SK-N-SH (cell line): ENCODE data around the gene OCA2. TPM values are rescaled to one million over a fixed set of nuclear protein-coding genes. Genes with fewer than 3 reads are reported as not detected.

Source experiments
- CTCF ChIA-PET: fragments of 300-600, 350-600 bp; formaldehyde crosslinking; extraction: SDS; loops from one replicate; lab custom pipeline; 2021; lab: Yijun Ruan, JAX
- POLR2A ChIA-PET: fragments of 350-600 bp; sonication (Branson Sonifier 250); formaldehyde crosslinking; extraction: SDS; loops from one replicate; lab custom pipeline; 2020; ENCODE audit warnings: antibody characterized with exemption, inconsistent platforms; lab: Yijun Ruan, JAX
- DNase-seq: peaks from one replicate; pipeline ENCODE4 v3.0.0; 2012
- H2AFZ ChIP-seq: fragments of 200-600 bp; sonication (generic); 2 replicates; pipeline ENCODE4 v1.8.1; 2016; ENCODE audit warnings: antibody characterized with exemption, mild to moderate bottlenecking, low read depth
- H3F3A ChIP-seq: fragments of 200-600 bp; sonication (generic); replicated peaks from 2 replicates; pipeline ENCODE3; 2016; ENCODE audit warnings: antibody characterized with exemption, mild to moderate bottlenecking; ENCODE audit not compliant: insufficient read depth
- H3K27ac ChIP-seq, 2 experiments: fragments of 200-500 bp in 1 of 2; fragments of 200-600 bp in 1 of 2; sonication (Bioruptor generic) in 1 of 2; sonication (generic), shearing (Covaris generic) in 1 of 2; 2 replicates each; pipeline versions ENCODE4 v1.5.1 to v1.6.1; 2014 to 2016; ENCODE audit warnings: low read depth in 2 of 2, inconsistent platforms in 1 of 2, low read length in 1 of 2, mild to moderate bottlenecking in 1 of 2, mixed read lengths in 1 of 2
- H3K27me3 ChIP-seq: fragments of 200-600 bp; sonication (generic), shearing (Covaris generic); 2 replicates; pipeline ENCODE4 v1.6.1; 2016; ENCODE audit warnings: mixed run types; ENCODE audit not compliant: insufficient read depth
- H3K36me3 ChIP-seq, 2 experiments: fragments of 200-500 bp in 1 of 2; fragments of 200-600 bp in 1 of 2; sonication (Bioruptor generic) in 1 of 2; sonication (generic) in 1 of 2; replicated peaks in 1 of 2; 2 replicates each; pipeline versions ENCODE3 to v1.5.1; 2014 to 2016; ENCODE audit warnings: low read length in 1 of 2, mild to moderate bottlenecking in 1 of 2; ENCODE audit not compliant: insufficient read depth in 2 of 2, control insufficient read depth in 1 of 2
- H3K4me1 ChIP-seq, 2 experiments: fragments of 200-500 bp in 1 of 2; fragments of 200-600 bp in 1 of 2; sonication (Bioruptor generic) in 1 of 2; sonication (generic), shearing (Covaris generic) in 1 of 2; 2 replicates each; pipeline versions ENCODE4 v1.5.1 to v1.6.1; 2014 to 2016; ENCODE audit warnings: low read depth in 1 of 2, low read length in 1 of 2, mixed run types in 1 of 2; ENCODE audit not compliant: insufficient read depth in 2 of 2, control insufficient read depth in 1 of 2
- H3K4me2 ChIP-seq: fragments of 200-600 bp; sonication (generic), shearing (Covaris generic); 2 replicates; pipeline ENCODE4 v1.6.1; 2017; ENCODE audit warnings: mixed run types
- H3K4me3 ChIP-seq, 2 experiments: fragments of 200-500 bp in 1 of 2; fragments of 200-600 bp in 1 of 2; sonication (Bioruptor generic) in 1 of 2; sonication (generic), shearing (Covaris generic) in 1 of 2; 2 replicates each; pipeline versions ENCODE4 v1.5.1 to v1.8.1; 2014 to 2016; ENCODE audit warnings: low read depth in 2 of 2, inconsistent platforms in 1 of 2, low read length in 1 of 2, mild to moderate bottlenecking in 1 of 2, mixed read lengths in 1 of 2, moderate library complexity in 1 of 2
- H3K79me2 ChIP-seq: fragments of 200-600 bp; sonication (generic); 2 replicates; pipeline ENCODE4 v1.8.1; 2017; ENCODE audit warnings: mild to moderate bottlenecking; ENCODE audit not compliant: insufficient read depth
- H3K9ac ChIP-seq: fragments of 200-600 bp; sonication (generic); 2 replicates; pipeline ENCODE4 v1.6.1; 2017; ENCODE audit warnings: mixed run types
- H3K9me2 ChIP-seq: fragments of 200-600 bp; sonication (generic); 2 replicates; pipeline ENCODE4 v1.6.1; 2017; ENCODE audit warnings: mixed run types
- H3K9me3 ChIP-seq: fragments of 200-600 bp; sonication (generic); 2 replicates; pipeline ENCODE4 v1.6.1; 2017; ENCODE audit warnings: mixed run types, mild to moderate bottlenecking, moderate library complexity
- H4K20me1 ChIP-seq: fragments of 200-600 bp; sonication (generic); 2 replicates; pipeline ENCODE4 v1.6.1; 2017; ENCODE audit warnings: mild to moderate bottlenecking, mixed run types; ENCODE audit not compliant: insufficient read depth
- ELF1 ChIP-seq: IDR thresholded peaks from 2 replicates; pipeline ENCODE4 v1.4.0; 2012
- FOXJ3 ChIP-seq: sonication (generic); formaldehyde crosslinking; IDR thresholded peaks from 2 replicates; pipeline ENCODE4 v1.5.1; 2020; ENCODE audit warnings: mild to moderate bottlenecking, missing genetic modification reagents
- FOXM1 ChIP-seq: IDR thresholded peaks from 2 replicates; pipeline ENCODE4 v1.4.0; 2012; ENCODE audit warnings: low read depth, mild to moderate bottlenecking
- MEF2A ChIP-seq: IDR thresholded peaks from 2 replicates; pipeline ENCODE4 v1.4.0; 2012; ENCODE audit warnings: low read depth, borderline replicate concordance
- MXI1 ChIP-seq: IDR thresholded peaks from 2 replicates; pipeline ENCODE4 v1.6.1; 2012; ENCODE audit warnings: mild to moderate bottlenecking, low read depth, low read length, improper control_type of control experiment
- NRF1 ChIP-seq: IDR thresholded peaks from 2 replicates; pipeline ENCODE4 v1.6.1; 2012; ENCODE audit warnings: low read depth, mild to moderate bottlenecking, low read length
- POLR2AphosphoS5 ChIP-seq: IDR thresholded peaks from 2 replicates; pipeline ENCODE4 v1.6.1; 2012; ENCODE audit warnings: low read depth, low read length
- RAD21 ChIP-seq: IDR thresholded peaks from 2 replicates; pipeline ENCODE4 v1.6.1; 2012; ENCODE audit warnings: mild to moderate bottlenecking, low read length
- RCOR1 ChIP-seq: fragments of 150-350 bp; IDR thresholded peaks from 2 replicates; pipeline ENCODE4 v1.6.1; 2017; ENCODE audit warnings: antibody characterized with exemption, low read length
- RXRA ChIP-seq: IDR thresholded peaks from 2 replicates; pipeline ENCODE4 v1.4.0; 2012; ENCODE audit warnings: low read depth, mild to moderate bottlenecking, borderline replicate concordance
- SMC3 ChIP-seq: IDR thresholded peaks from 2 replicates; pipeline ENCODE4 v1.6.1; 2012; ENCODE audit warnings: low read depth, low read length, improper control_type of control experiment
- TAF1 ChIP-seq: IDR thresholded peaks from 2 replicates; pipeline ENCODE4 v1.6.1; 2012; ENCODE audit warnings: low read depth, mild to moderate bottlenecking, low read length, moderate library complexity, borderline replicate concordance
- WGBS: methylation state at CpG from one replicate; pipeline ENCODE4 v1.1.6; 2017; ENCODE audit warnings: low lambda C conversion rate; 5-methylcytosine and 5-hydroxymethylcytosine counted together
- polyA plus RNA-seq, 3 experiments: library from polyadenylated mRNA; depleted of rRNA; stranded (reverse); fragments of >200 nt; gene quantifications; 2 replicates each; pipeline ENCODE4 v1.2.3, GENCODE V29; 2012
- TF ChIP-seq, protein P1 (sequence below): IDR thresholded peaks from 2 replicates; pipeline ENCODE4 v1.6.1; 2012; ENCODE audit warnings: mild to moderate bottlenecking, low read depth, low read length, moderate library complexity
- TF ChIP-seq, protein P2 (sequence below): fragments of 150-350 bp; IDR thresholded peaks from 2 replicates; pipeline ENCODE4 v1.6.1; 2017; ENCODE audit warnings: antibody characterized with exemption, low read length, low read depth, borderline replicate concordance
- TF ChIP-seq, protein P3 (sequence below): IDR thresholded peaks from 2 replicates; pipeline ENCODE4 v1.4.0; 2012; ENCODE audit warnings: low read depth, borderline replicate concordance

OCA2 gene
- polyA plus RNA-seq, 1 of the 3 experiments (the other 2 are of a cell fraction), result 0.16 TPM

DNA sequence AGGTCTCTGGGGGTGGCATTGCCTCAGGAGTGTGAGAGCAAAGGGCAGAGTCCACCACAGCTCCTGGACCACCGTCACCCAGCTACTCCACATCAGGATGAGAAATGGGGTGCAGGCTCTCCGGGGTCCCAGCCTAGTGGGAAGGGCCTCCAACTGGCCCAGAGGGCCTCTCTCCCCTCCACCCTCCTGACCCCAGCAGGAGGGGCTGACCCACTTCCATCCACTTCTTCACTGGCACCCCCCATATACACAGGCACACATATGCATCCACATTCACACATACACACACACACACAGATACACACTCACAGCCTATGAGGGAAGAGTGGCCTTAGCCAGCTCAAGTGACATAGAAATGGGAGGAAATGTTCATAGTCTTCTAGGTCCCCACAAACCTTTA is 286.0 kb downstream of the OCA2 start:
- no peak overlapping the region for H3K4me3 ChIP-seq
- H2AFZ ChIP-seq, result no peak overlapping the region
- H4K20me1 ChIP-seq, result no peaks in the 10 kb centered on the region
- no peaks in the 10 kb centered on the region for H3K9me2 ChIP-seq
- TF ChIP-seq POLR2AphosphoS5 (no peak), MEF2A (no peak), TAF1 (no peak), ELF1 (no peak), RAD21 (no peak), FOXM1 (no peak), FOXJ3 (no peak), RCOR1 (no peak), SMC3 (no peak), MXI1 (no peak), NRF1 (no peak), RXRA (no peak)
- TF ChIP-seq, protein P1, sequence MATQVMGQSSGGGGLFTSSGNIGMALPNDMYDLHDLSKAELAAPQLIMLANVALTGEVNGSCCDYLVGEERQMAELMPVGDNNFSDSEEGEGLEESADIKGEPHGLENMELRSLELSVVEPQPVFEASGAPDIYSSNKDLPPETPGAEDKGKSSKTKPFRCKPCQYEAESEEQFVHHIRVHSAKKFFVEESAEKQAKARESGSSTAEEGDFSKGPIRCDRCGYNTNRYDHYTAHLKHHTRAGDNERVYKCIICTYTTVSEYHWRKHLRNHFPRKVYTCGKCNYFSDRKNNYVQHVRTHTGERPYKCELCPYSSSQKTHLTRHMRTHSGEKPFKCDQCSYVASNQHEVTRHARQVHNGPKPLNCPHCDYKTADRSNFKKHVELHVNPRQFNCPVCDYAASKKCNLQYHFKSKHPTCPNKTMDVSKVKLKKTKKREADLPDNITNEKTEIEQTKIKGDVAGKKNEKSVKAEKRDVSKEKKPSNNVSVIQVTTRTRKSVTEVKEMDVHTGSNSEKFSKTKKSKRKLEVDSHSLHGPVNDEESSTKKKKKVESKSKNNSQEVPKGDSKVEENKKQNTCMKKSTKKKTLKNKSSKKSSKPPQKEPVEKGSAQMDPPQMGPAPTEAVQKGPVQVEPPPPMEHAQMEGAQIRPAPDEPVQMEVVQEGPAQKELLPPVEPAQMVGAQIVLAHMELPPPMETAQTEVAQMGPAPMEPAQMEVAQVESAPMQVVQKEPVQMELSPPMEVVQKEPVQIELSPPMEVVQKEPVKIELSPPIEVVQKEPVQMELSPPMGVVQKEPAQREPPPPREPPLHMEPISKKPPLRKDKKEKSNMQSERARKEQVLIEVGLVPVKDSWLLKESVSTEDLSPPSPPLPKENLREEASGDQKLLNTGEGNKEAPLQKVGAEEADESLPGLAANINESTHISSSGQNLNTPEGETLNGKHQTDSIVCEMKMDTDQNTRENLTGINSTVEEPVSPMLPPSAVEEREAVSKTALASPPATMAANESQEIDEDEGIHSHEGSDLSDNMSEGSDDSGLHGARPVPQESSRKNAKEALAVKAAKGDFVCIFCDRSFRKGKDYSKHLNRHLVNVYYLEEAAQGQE, result no peak
- TF ChIP-seq, protein P2, sequence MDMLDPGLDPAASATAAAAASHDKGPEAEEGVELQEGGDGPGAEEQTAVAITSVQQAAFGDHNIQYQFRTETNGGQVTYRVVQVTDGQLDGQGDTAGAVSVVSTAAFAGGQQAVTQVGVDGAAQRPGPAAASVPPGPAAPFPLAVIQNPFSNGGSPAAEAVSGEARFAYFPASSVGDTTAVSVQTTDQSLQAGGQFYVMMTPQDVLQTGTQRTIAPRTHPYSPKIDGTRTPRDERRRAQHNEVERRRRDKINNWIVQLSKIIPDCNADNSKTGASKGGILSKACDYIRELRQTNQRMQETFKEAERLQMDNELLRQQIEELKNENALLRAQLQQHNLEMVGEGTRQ, result no peak
- TF ChIP-seq, protein P3, sequence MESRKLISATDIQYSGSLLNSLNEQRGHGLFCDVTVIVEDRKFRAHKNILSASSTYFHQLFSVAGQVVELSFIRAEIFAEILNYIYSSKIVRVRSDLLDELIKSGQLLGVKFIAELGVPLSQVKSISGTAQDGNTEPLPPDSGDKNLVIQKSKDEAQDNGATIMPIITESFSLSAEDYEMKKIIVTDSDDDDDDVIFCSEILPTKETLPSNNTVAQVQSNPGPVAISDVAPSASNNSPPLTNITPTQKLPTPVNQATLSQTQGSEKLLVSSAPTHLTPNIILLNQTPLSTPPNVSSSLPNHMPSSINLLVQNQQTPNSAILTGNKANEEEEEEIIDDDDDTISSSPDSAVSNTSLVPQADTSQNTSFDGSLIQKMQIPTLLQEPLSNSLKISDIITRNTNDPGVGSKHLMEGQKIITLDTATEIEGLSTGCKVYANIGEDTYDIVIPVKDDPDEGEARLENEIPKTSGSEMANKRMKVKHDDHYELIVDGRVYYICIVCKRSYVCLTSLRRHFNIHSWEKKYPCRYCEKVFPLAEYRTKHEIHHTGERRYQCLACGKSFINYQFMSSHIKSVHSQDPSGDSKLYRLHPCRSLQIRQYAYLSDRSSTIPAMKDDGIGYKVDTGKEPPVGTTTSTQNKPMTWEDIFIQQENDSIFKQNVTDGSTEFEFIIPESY, result no peak
- ChIA-PET POLR2A (no interaction called here), CTCF (no interaction called here)
- no peaks in the 10 kb centered on the region for H3K27me3 ChIP-seq
- WGBS, result 31% methylated on average over 2 of the region's 2 CpGs
- no peaks in the 10 kb centered on the region for H3K79me2 ChIP-seq
- DNase-seq, result no peak
- no peak overlapping the region for H3K4me2 ChIP-seq
- H3K4me1 ChIP-seq, result no peaks in the 10 kb centered on the region
- no peaks in the 10 kb centered on the region for H3F3A ChIP-seq
- no peaks in the 10 kb centered on the region for H3K9me3 ChIP-seq
- H3K36me3 ChIP-seq, result no peaks in the 10 kb centered on the region
- H3K9ac ChIP-seq, result no peak overlapping the region
- H3K27ac ChIP-seq, result no peak overlapping the region
